Measurements from ENCODE around the gene NEK9.

- no peak for TF ChIP-seq CTCF (conservative IDR thresholded peaks at IDR 0.05; ENCODE audit: low read depth, low read length)
- no peak for TF ChIP-seq EZH2phosphoT487 (IDR thresholded peaks at IDR 0.05; ENCODE audit: borderline replicate concordance, low read length)
- TF ChIP-seq EZH2 (IDR thresholded peaks at IDR 0.05; ENCODE audit: low read length, unreplicated experiment) = no peak
Measured at GRCh38 chr14:75091251-75091650, 35.6 kb downstream of the NEK9 start.
